DMS53 treated with DMSO at 0.1 percent for 48 hours (cell line): Measurements from ENCODE around the gene ADGRL4.
"Not testable (repeated sequence)": the region's sequence is repeated elsewhere in the genome, so short reads cannot be mapped to it uniquely, and the experiment has no call there.

Experiments used
- DNase-seq: peaks from one replicate; lab custom pipeline; 2025; ENCODE audit not compliant: unreplicated experiment; lab: John Stamatoyannopoulos, UW

Gene ADGRL4

GRCh38 chr1:79006564-79006963, at the start of gene ADGRL4:
Gene ADGRL4, minus strand, starts transcription at chr1:79006730. Its CDS starts 76 bp downstream, at chr1:79006654.
- no peak for DNase-seq

GRCh38 chr1:79055856-79056255, 49.3 kb upstream of the ADGRL4 start:
- DNase-seq, result no peak

DNA sequence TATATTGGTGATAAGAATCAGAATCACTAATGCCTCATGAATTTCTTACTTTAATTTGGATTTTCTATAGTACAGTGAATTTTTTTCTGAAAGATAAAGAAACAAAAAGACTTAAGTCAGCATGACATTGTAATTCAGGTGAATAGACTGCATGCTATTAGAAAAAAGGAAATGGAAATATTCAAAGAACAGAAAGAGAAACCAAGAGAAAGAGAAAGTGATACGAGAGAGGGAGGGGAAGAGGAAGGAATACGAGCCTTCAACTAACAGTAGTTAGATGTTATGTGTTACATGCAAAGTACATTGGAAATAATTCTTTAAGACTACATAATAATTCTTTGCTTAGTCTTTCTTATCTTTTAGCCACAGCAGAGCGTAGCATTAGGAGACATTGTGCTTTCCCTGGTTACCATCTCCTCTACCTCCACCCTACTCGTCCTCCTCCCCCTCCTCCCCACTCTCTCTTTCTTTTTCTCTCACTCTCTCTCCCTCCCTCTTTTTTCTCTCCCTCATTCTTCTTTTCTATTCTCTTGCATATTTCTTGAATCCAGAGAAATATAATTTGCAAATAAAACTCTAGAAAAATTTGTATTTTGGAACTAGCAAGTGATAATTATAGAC, 46.4 kb upstream of the ADGRL4 start:
- DNase-seq, result no peak

GRCh38 chr1:79044974-79045650, 38.6 kb upstream of the ADGRL4 start:
- DNase-seq, result no peak

- no peak for DNase-seq
Measured at GRCh38 chr1:79043506-79043905, 37.0 kb upstream of the ADGRL4 start.

DNA sequence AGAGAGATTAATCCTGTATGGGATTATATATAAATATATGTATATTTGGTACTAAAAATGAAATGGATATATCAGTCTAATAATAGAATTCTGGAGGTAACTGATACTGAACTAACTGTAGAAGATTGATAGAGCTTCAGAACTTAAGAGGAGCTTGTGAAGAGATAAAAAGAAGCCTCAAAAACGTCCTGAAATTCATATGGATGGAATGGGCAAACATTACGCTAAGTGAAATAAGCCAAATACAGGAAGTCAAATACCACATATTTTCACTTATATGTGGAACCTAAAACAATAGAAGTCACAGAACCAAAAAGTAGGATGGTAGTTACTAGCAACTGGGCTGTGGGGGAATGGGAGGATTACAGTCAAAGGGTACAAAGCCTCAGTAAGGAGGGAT, 36.0 kb upstream of the ADGRL4 start:
- no peak for DNase-seq

- no peak for DNase-seq
Measured at GRCh38 chr1:79042117-79042516, 35.6 kb upstream of the ADGRL4 start.

DNA sequence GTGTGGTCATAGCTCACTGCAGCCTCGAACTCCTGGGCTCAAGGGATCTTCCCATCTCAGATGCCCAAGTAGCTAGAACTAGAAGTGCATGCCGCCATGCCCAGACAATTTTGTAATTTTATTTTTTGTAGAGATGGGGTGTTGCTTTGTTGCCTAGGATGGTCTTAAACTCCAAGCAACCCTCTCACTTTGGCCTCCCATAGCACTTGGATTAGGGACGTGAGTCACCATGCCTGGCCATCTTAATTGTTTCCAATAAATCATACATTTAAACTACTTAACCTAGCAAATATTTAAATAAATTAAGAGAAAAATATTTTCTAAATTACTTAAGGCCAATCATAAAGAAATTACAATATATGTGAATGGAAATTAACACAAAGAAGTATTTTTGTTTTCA, 35.1 kb upstream of the ADGRL4 start:
- DNase-seq, result no peak

GRCh38 chr1:79040424-79041082, 34.0 kb upstream of the ADGRL4 start:
- DNase-seq, result no peak

DNA sequence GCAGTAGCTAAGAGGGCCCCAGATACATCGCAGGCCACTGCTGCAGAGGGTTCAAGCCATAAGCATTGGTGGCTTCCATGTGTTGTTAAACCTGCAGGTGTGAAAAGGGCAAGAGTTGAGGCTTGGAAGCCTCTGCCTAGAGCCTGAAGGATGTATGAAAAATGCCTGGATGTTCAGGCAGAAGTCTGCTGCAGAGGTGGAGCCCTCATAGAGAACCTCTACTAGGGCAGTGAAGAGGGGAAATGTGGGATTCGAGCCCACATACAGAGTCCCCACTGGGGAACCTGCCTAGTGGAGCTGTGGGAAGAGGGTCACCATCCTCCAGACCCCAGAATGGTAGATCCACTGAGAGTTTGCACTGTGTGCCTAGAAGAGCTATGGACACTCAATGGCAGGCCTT, 30.6 kb upstream of the ADGRL4 start:
- no peak for DNase-seq

DNA sequence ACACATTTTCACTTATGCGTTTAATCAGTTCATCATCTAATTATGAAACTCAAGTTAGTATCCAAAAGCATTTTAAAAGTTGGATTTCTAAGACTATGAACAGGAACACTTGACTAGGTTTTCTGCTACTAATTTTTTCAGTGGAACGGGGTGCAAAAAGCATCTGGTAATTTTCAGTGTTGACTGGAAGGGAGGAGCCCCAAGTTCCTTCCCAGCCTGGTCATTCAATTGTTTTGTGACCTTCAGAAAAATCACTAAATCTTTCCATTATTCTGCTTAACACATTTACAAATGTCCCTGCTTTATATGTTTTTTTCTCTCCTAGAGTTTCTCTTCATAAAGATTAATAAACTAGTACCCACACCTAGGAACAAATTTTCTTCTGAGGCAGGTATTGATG, 6.0 kb upstream of the ADGRL4 start:
- no peak for DNase-seq

DNA sequence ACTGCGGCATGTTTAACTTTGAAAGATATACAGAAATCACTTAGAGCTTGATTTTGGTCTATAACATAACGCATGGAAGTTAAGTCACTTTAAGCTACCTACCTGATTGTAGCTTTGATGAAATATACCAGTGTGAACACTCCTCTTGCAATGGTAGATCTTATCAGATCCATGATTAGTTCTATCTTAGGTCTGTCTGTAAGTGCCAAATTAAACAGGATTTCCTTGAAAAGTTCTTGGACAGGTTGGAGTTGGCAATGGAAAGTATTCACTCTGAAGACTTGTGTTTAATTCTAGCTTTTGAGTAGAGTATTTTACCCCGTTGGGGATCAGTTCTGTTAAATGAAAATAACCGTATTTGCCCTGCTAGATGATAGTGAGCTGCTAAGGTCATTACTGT, 4.1 kb upstream of the ADGRL4 start:
- DNase-seq, result no peak

DNA sequence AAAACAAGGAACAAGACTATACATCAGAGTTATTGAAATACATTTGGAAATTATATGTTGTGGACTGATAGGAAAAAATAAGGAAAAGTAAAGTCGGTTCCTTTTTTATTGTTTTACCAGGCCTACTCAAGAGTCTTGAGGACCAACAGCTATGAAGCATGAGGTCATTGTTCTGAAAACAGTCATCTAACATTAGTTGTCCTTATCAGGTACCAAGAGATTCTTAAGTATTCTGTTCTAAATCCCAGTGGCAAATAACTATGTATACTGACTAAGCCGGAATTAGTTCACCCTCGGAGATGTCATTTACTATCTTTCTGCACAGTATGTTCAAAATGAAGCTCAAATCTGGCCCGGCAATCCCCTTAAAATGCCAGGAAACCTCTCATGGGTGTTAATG, 585 bp downstream of the ADGRL4 start:
- no peak for DNase-seq

DNA sequence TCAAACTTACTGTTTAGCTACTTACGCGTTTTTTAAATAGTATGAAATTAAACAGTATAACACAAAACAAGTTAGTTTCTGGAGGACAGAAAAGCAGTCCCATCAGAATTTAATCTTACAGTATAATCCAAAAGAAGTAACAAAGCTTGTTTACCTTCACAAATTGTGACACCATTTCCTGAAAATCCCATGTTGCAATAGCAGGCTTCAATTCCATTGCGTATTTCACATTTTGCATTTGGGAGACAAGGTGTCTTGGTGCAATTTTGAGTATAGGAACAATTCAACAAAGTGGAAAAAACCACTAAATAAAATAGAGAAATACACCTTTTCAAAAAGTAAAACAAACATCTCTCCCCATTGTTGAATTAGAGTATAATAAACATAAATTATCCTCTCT, 1.6 kb downstream of the ADGRL4 start:
- DNase-seq, result no peak

- no peak for DNase-seq
Measured at GRCh38 chr1:78996791-78997190, 9.7 kb downstream of the ADGRL4 start.

DNA sequence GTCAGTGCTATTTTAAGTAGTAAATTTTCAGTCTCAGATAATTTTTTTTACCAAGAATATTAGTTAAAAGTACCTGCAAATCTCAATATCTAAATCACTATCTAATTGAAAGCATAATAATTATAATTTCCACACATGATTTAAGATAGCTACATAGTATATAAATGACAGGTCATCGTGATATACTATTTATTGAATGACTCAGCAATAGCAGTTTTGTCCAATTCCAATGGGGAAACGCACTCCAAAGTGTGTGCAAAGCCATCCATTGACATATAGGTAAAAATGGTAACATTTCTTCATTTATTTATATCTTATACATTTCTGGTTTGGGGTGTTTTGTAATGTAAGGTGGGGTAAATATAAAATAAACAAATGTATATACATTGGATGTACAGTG, 19.5 kb downstream of the ADGRL4 start:
- no peak for DNase-seq

- DNase-seq, result no peak
Measured at GRCh38 chr1:78980511-78980910, 26.0 kb downstream of the ADGRL4 start.

DNA sequence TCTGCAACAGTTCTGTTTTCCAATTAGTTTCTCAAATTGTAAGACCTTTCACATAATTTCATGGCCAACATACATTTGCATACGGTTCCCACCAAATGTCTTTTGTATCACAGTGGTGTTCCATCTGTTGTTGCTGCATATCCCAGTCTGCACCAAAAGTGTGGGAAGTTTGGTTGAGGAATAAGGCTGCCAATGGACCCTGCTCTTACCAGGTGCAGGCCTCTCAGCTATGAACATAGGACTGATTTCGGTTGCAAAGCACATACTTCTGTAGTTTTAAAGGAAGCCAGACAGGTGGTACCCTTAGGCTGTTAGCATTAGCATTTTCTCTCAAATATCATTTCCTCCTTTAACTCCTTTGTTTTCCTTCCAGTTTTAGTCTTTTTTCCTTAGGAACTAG, 33.8 kb downstream of the ADGRL4 start:
- no peak for DNase-seq

- DNase-seq, result not testable (repeated sequence)
Measured at GRCh38 chr1:78967091-78967490, 39.4 kb downstream of the ADGRL4 start.

- DNase-seq, result no peak
Measured at GRCh38 chr1:78958711-78959110, 47.8 kb downstream of the ADGRL4 start.

DNA sequence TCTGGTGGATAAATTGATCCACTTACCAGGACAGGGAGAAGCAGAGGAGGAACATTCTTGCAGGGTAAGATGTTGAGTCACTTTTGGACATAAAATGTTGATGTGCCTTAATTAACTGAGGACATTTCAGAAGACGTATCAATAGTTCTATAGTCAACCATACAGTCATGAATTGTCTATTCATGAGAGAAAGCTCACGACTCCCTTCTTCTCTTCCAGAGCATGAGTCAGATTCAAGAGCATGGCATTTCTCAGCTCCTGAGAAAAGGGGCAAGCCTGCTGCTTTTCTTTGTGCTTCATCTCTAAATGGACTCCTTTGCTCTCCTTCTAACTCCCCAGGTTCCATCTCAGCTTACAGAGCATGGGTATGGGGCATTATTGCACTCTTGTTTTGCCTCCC, 55.7 kb downstream of the ADGRL4 start:
- DNase-seq, result no peak

DNA sequence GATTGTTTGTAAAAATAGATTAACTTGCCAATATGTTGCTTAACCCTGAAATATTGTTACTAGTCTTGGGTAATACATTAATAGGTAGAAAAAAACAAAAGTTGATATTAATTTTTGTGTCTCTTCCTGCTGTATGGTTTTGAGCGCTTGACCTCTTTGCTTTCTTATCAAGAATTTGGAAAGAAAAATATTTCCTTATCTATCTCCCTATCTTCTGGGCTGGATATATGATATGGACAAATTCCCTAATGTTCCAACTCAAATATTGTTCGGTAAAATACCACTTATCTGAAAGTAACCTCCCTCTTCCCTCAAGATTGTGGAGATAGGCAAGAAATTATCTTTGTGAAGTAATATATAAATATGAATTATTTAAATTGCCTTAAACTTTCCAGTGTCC, 57.3 kb downstream of the ADGRL4 start:
- DNase-seq, result no peak

GRCh38 chr1:78919150-78919549, 87.4 kb downstream of the ADGRL4 start:
- no peak for DNase-seq
